ENCODE data around the gene CLEC18C. TPM values are rescaled to one million over a fixed set of nuclear protein-coding genes. Genes with fewer than 3 reads are reported as not detected.
"Not testable (repeated sequence)": the region's sequence is repeated elsewhere in the genome, so short reads cannot be mapped to it uniquely, and the experiment has no call there.

CLEC18C gene
- total RNA-seq (1 to 10 TPM in 1 of 2 donors, not detected in 1; 1.0 TPM), polyA plus RNA-seq (under 1 TPM; 0.09 to 0.14 TPM)
- long read RNA-seq, donor 1 = 0 reads
- long read RNA-seq, donor 2 = 0 reads
- long read RNA-seq, donor 3 = 0 reads
- long read RNA-seq, donor 4 = 0 reads
- long read RNA-seq, donor 5 = 0 reads

DNA sequence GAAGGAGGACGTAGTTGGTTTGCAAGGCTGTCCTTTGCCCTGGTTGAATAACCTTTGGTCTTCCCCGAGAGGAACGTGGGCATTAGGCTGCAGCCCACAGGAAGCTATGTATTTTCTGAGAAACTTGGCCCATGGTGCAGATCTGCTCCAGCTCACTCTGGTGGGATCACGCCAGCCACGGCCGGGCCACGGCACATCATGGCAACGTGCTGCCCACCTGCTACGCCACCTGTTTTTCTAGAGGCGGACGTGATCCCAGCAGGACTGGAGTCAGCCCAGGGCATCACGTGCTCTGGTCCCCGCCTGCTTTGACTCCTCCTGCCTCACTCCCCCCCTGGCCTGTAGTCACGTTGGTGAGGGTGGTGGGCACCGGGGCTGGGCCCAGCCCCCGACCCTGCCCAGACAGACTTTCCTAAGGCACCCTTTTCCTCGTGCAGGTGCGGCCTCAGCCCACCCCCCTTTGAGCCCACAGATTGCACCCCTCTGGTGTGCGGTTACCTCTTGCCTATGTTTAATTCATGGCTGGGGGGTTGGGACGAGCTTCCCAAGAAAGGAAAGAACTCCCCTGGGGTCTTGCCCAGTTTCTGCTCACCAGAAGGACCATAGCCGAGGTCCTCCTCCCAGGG, at the start of gene CLEC18C:
TSS of gene CLEC18C (plus strand) at position 576 of the 626 bp plus-strand sequence. CDS start 492 bp downstream, outside the sequence.
- not testable (repeated sequence) for DNase-seq; ATAC-seq (ENCODE audit: insufficient read depth, low FRiP score)
- 85 to 86% methylated on average over 12 to 18 of the region's 21 CpGs for WGBS, 2 donors

GRCh38 chr16:70123822-70124221, 49.8 kb upstream of the CLEC18C start:
- not testable (repeated sequence) for H3K4me3 ChIP-seq; H3K4me1 ChIP-seq (ENCODE audit: control insufficient read depth in 5 of 5, insufficient read depth in 5 of 5, low read length in 5 of 5); H3K9me3 ChIP-seq (ENCODE audit: control insufficient read depth in 4 of 4, insufficient read depth in 3 of 4, low read length in 3 of 4); ATAC-seq (ENCODE audit: insufficient read depth, low FRiP score); H3K27ac ChIP-seq (ENCODE audit: low read depth in 1 of 2, low read length in 1 of 2); H3K9ac ChIP-seq (ENCODE audit: insufficient read depth in 1 of 2, low read length in 2 of 2); H3K27me3 ChIP-seq (ENCODE audit: control insufficient read depth in 3 of 3, insufficient read depth in 3 of 3, low read length in 2 of 3); DNase-seq
- peaks cover 2 to 28% (median 20%) of the 10 kb centered on the region in 4 donors for H3K36me3 ChIP-seq (ENCODE audit: control insufficient read depth in 4 of 4, insufficient read depth in 4 of 4, low read length in 4 of 4)
- 91 to 94% methylated on average over 14 of the region's 14 CpGs for WGBS, 2 donors

More for the DNA sequence above, at the start of gene CLEC18C:
- H3K27ac ChIP-seq (ENCODE audit: low read depth in 1 of 2, low read length in 1 of 2); H3K9ac ChIP-seq (ENCODE audit: insufficient read depth in 1 of 2, low read length in 2 of 2); H3K4me3 ChIP-seq; H3K9me3 ChIP-seq (ENCODE audit: control insufficient read depth in 4 of 4, insufficient read depth in 3 of 4, low read length in 3 of 4); H3K4me1 ChIP-seq (ENCODE audit: control insufficient read depth in 5 of 5, insufficient read depth in 5 of 5, low read length in 5 of 5); H3K36me3 ChIP-seq (ENCODE audit: control insufficient read depth in 4 of 4, insufficient read depth in 4 of 4, low read length in 4 of 4); H3K27me3 ChIP-seq (ENCODE audit: control insufficient read depth in 3 of 3, insufficient read depth in 3 of 3, low read length in 2 of 3): not testable (repeated sequence)

DNA sequence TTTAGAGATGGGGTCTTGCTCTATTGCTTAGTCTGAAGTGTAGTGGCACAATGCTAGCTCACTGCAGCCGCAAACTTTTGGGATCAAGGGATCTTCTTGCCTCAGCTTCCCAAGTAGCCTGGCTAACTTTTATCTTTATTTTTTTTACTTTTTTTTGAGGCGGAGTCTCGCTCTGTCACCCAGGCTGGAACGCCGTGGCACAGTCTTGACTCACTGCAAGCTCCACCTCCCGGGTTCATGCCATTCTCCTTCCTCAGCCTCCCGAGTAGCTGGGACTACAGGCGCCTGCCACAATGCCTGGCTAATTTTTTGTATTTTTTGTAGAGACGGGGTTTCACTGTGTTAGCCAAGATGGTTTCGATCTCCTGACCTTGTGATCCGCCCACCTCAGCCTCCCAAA, 47.4 kb upstream of the CLEC18C start:
- not testable (repeated sequence) for ATAC-seq (ENCODE audit: insufficient read depth, low FRiP score)
- WGBS, 2 donors = 95 to 97% methylated on average over 11 of the region's 11 CpGs

DNA sequence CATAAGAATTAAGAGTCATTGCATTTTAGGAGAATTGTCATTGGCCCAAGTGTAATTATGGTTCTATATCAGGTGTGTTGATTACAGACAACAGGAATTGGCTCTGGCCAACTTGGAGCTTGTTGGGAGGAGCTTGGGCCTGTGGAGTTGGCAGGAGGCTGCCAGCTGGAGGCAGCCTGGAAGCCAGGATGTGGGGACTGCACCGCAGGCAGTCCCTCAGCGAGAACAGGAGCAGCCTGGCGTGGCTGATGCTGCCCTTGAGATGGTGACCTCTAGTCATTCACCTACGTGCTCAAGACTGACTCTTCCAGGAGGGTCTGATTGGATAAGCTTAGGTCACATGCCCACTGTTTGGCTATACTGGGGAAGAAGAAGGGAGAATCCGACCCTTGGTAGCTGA, 45.9 kb upstream of the CLEC18C start:
- peaks cover 2 to 30% (median 28%) of the 10 kb centered on the region in 4 donors for H3K36me3 ChIP-seq (ENCODE audit: control insufficient read depth in 4 of 4, insufficient read depth in 4 of 4, low read length in 4 of 4)
- not testable (repeated sequence) for DNase-seq; H3K27ac ChIP-seq (ENCODE audit: low read depth in 1 of 2, low read length in 1 of 2); H3K27me3 ChIP-seq (ENCODE audit: control insufficient read depth in 3 of 3, insufficient read depth in 3 of 3, low read length in 2 of 3); ATAC-seq (ENCODE audit: insufficient read depth, low FRiP score); H3K4me3 ChIP-seq; H3K9me3 ChIP-seq (ENCODE audit: control insufficient read depth in 4 of 4, insufficient read depth in 3 of 4, low read length in 3 of 4); H3K4me1 ChIP-seq (ENCODE audit: control insufficient read depth in 5 of 5, insufficient read depth in 5 of 5, low read length in 5 of 5); H3K9ac ChIP-seq (ENCODE audit: insufficient read depth in 1 of 2, low read length in 2 of 2)
- 96 to 99% methylated on average over 5 of the region's 5 CpGs for WGBS, 2 donors

More for the DNA sequence above, 47.4 kb upstream of the CLEC18C start:
- DNase-seq; H3K27ac ChIP-seq (ENCODE audit: low read depth in 1 of 2, low read length in 1 of 2); H3K4me3 ChIP-seq; H3K9me3 ChIP-seq (ENCODE audit: control insufficient read depth in 4 of 4, insufficient read depth in 3 of 4, low read length in 3 of 4); H3K9ac ChIP-seq (ENCODE audit: insufficient read depth in 1 of 2, low read length in 2 of 2); H3K4me1 ChIP-seq (ENCODE audit: control insufficient read depth in 5 of 5, insufficient read depth in 5 of 5, low read length in 5 of 5); H3K27me3 ChIP-seq (ENCODE audit: control insufficient read depth in 3 of 3, insufficient read depth in 3 of 3, low read length in 2 of 3): not testable (repeated sequence)
- H3K36me3 ChIP-seq (ENCODE audit: control insufficient read depth in 4 of 4, insufficient read depth in 4 of 4, low read length in 4 of 4) = peaks cover 2 to 33% (median 29%) of the 10 kb centered on the region in 4 donors

- not testable (repeated sequence) for DNase-seq; H3K4me3 ChIP-seq; H3K9ac ChIP-seq (ENCODE audit: insufficient read depth in 1 of 2, low read length in 2 of 2); H3K4me1 ChIP-seq (ENCODE audit: control insufficient read depth in 5 of 5, insufficient read depth in 5 of 5, low read length in 5 of 5); ATAC-seq (ENCODE audit: insufficient read depth, low FRiP score); H3K27ac ChIP-seq (ENCODE audit: low read depth in 1 of 2, low read length in 1 of 2); H3K27me3 ChIP-seq (ENCODE audit: control insufficient read depth in 3 of 3, insufficient read depth in 3 of 3, low read length in 2 of 3); H3K9me3 ChIP-seq (ENCODE audit: control insufficient read depth in 4 of 4, insufficient read depth in 3 of 4, low read length in 3 of 4)
- peaks cover 2 to 34% (median 27%) of the 10 kb centered on the region in 4 donors for H3K36me3 ChIP-seq (ENCODE audit: control insufficient read depth in 4 of 4, insufficient read depth in 4 of 4, low read length in 4 of 4)
- 94 to 95% methylated on average over 6 of the region's 10 CpGs for WGBS, 2 donors
Observed at GRCh38 chr16:70128844-70129243, 44.7 kb upstream of the CLEC18C start.

- not testable (repeated sequence) for H3K9ac ChIP-seq (ENCODE audit: insufficient read depth in 1 of 2, low read length in 2 of 2); H3K4me3 ChIP-seq; H3K27ac ChIP-seq (ENCODE audit: low read depth in 1 of 2, low read length in 1 of 2); DNase-seq; ATAC-seq (ENCODE audit: insufficient read depth, low FRiP score); H3K27me3 ChIP-seq (ENCODE audit: control insufficient read depth in 3 of 3, insufficient read depth in 3 of 3, low read length in 2 of 3); H3K4me1 ChIP-seq (ENCODE audit: control insufficient read depth in 5 of 5, insufficient read depth in 5 of 5, low read length in 5 of 5); H3K9me3 ChIP-seq (ENCODE audit: control insufficient read depth in 4 of 4, insufficient read depth in 3 of 4, low read length in 3 of 4)
- 97% methylated on average over 8 of the region's 8 CpGs for WGBS, 2 donors
- H3K36me3 ChIP-seq (ENCODE audit: control insufficient read depth in 4 of 4, insufficient read depth in 4 of 4, low read length in 4 of 4) = peaks cover 0 to 38% (median 21%) of the 10 kb centered on the region in 4 donors
Observed at GRCh38 chr16:70135796-70136195, 37.8 kb upstream of the CLEC18C start.

DNA sequence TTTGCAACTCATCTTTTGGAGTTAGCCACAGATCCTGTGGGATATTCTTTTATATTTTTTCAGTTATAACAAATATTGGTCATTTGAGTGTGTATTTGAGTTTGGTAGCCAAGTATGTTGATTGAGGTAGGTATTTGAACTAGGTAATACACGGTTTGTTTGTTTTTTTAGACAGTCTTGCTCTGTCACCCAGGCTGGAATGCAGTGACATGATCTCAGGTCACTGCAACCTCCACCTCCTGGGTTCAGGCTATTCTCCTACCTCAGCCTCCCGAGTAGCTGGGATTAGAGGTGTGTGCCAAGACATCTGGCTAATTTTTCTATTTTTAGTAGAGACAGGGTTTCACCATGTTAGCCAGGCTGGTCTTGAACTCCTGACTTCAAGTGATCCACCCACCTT, 37.0 kb upstream of the CLEC18C start:
- not testable (repeated sequence) for H3K4me1 ChIP-seq (ENCODE audit: control insufficient read depth in 5 of 5, insufficient read depth in 5 of 5, low read length in 5 of 5); H3K9me3 ChIP-seq (ENCODE audit: control insufficient read depth in 4 of 4, insufficient read depth in 3 of 4, low read length in 3 of 4); H3K27ac ChIP-seq (ENCODE audit: low read depth in 1 of 2, low read length in 1 of 2); H3K9ac ChIP-seq (ENCODE audit: insufficient read depth in 1 of 2, low read length in 2 of 2); H3K27me3 ChIP-seq (ENCODE audit: control insufficient read depth in 3 of 3, insufficient read depth in 3 of 3, low read length in 2 of 3); H3K4me3 ChIP-seq; DNase-seq; ATAC-seq (ENCODE audit: insufficient read depth, low FRiP score)
- H3K36me3 ChIP-seq (ENCODE audit: control insufficient read depth in 4 of 4, insufficient read depth in 4 of 4, low read length in 4 of 4) = peaks cover 0 to 40% (median 22%) of the 10 kb centered on the region in 4 donors
- WGBS, 2 donors = 77 to 80% methylated on average over 2 of the region's 2 CpGs

GRCh38 chr16:70142739-70143138, 30.8 kb upstream of the CLEC18C start:
- H3K4me1 ChIP-seq (ENCODE audit: control insufficient read depth in 5 of 5, insufficient read depth in 5 of 5, low read length in 5 of 5); H3K4me3 ChIP-seq; H3K27me3 ChIP-seq (ENCODE audit: control insufficient read depth in 3 of 3, insufficient read depth in 3 of 3, low read length in 2 of 3); H3K9me3 ChIP-seq (ENCODE audit: control insufficient read depth in 4 of 4, insufficient read depth in 3 of 4, low read length in 3 of 4); H3K27ac ChIP-seq (ENCODE audit: low read depth in 1 of 2, low read length in 1 of 2); ATAC-seq (ENCODE audit: insufficient read depth, low FRiP score); H3K9ac ChIP-seq (ENCODE audit: insufficient read depth in 1 of 2, low read length in 2 of 2); DNase-seq: not testable (repeated sequence)
- peaks cover 0 to 34% (median 18%) of the 10 kb centered on the region in 4 donors for H3K36me3 ChIP-seq (ENCODE audit: control insufficient read depth in 4 of 4, insufficient read depth in 4 of 4, low read length in 4 of 4)
- WGBS, 2 donors = 93 to 97% methylated on average over 10 of the region's 10 CpGs
